GM18861 (cell line): ENCODE data around the gene TNFRSF6B.

Source experiments
- ATAC-seq: cut with Tn5 transposase; IDR thresholded peaks from one replicate; pipeline ENCODE4 v1.9.1; 2021; ENCODE audit not compliant: unreplicated experiment

The TNFRSF6B gene

DNA sequence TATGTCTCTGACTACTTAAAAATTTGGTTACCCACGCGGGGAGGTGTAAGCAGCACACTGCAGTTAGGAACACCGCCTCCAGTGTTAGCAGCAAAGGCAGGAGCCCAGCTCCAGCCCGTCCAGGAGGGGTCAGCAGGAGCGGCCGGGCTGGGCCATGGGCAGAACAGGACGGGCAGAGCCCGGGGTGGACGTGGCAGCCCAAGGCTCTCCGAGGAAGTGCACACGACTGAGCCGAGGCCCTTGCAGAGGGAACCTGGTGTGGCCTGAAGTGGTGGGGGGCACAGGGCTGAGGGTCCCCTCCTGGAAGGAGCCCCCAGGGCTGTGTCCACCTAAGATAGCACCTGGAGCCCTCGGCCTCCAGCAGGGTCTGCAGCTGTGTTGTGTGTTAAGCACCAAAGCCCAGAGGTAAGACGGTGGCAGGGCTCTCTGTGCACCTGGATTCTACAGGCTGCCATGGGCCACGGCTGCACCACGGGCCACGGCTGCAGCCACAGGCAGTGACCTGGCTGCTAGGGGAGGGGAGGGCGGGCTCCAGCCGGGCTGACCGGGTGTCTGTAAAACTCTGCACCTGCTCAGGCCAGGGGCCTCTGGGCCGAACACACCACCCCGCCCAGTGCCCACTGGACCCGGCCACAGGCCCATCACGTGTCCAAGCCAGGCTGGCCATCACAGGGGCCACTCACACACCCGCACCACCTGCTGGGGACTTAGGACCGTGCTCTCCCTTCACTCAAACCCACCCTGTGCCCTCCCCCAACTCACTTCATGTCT lies 49.7 kb downstream of the TNFRSF6B start:
- ATAC-seq, result no peak

DNA sequence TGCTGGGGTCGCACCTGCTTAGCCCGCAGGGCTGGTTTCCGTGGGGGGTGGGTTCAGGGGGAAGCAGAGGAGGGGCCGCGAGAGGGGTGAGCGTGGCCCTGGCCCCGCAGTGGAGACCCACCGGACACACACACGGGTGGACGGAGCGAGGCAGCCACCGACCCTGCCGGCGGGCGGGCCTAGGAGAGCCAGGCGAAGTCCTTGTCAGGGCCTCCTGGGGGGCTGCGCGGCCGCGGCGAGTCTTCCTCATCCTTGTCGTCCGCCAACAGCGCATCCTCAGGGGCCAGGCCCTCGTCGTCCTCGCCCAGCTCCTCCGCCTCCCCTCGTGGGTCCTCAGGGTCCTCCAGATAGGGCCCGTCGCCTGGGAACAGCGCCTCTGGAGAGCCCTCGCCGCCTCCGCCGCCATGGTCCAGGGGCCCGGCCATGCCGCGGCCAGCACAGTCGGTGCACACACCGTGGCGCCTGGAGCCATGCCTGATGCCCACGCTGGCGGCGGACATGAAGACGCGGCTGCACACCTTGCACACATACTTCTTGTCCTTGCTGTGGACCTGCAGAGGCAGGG lies 50.4 kb downstream of the TNFRSF6B start:
- no peak for ATAC-seq

DNA sequence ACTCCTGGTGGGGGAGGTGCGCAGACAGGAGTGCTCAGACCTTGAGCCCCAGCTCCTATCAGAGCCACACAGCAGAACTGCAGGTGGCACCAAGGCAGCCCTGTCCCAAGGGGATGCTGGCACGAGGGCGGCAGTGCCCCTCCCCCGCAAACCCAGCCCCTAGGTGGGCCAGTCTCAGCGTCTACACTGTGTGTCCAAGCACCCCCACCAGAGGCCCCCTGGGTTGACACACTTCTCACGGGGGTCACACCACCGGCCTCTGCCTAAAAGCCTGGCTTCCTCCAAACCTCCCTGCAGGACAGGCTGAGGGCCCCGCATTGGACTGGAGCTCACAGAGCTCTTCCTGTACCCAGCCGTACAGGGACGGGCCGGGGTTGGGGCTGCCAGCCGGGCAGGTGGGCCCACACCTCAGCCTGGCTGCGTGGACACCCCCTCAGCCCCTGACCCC lies 51.2 kb downstream of the TNFRSF6B start:
- ATAC-seq, result no peak
